SU-DHL-6 (cell line): Measurements from ENCODE around the gene AK9.

Source experiments
- H2AFZ ChIP-seq: fragments of 200-600 bp; sonication (generic); 2 replicates; pipeline ENCODE4 v1.6.1; 2014; ENCODE audit warnings: low read depth, mild to moderate bottlenecking, moderate library complexity, mixed read lengths, antibody characterized with exemption, low read length; ENCODE audit not compliant: severe bottlenecking
- H3F3A ChIP-seq: fragments of 200-600 bp; shearing (Covaris generic); 2 replicates; pipeline ENCODE4 v1.6.0; 2016; ENCODE audit warnings: antibody characterized with exemption, mild to moderate bottlenecking; ENCODE audit not compliant: insufficient read depth
- H3K27ac ChIP-seq: fragments of 200-600 bp; sonication (generic); 2 replicates; pipeline ENCODE4 v1.5.1; 2016; ENCODE audit warnings: low read depth, mild to moderate bottlenecking, low read length, moderate library complexity, mixed read lengths
- H3K27me3 ChIP-seq: fragments of 200-600 bp; sonication (generic), shearing (Covaris generic); 2 replicates; pipeline ENCODE4 v1.6.0; 2014; ENCODE audit warnings: mild to moderate bottlenecking, low read length
- H3K36me3 ChIP-seq: fragments of 200-600 bp; sonication (generic); 2 replicates; pipeline ENCODE4 v1.6.1; 2014; ENCODE audit warnings: mild to moderate bottlenecking, low read length, mixed read lengths
- H3K4me2 ChIP-seq: fragments of 300-600, 200-600 bp; shearing (Covaris generic), sonication (generic); 2 replicates; pipeline ENCODE4 v1.6.0; 2014; ENCODE audit warnings: low read length, low read depth, mild to moderate bottlenecking; ENCODE audit not compliant: poor library complexity, severe bottlenecking
- H3K4me3 ChIP-seq: fragments of 200-600 bp; sonication (generic); 2 replicates; pipeline ENCODE4 v1.5.1; 2014; ENCODE audit warnings: antibody characterized with exemption, low read length, mild to moderate bottlenecking, mixed read lengths; ENCODE audit not compliant: insufficient read depth, poor library complexity, severe bottlenecking
- H3K79me2 ChIP-seq: fragments of 200-600 bp; sonication (generic); 2 replicates; pipeline ENCODE4 v1.6.1; 2014; ENCODE audit warnings: mild to moderate bottlenecking, low read length, moderate library complexity; ENCODE audit not compliant: insufficient read depth
- H3K9ac ChIP-seq: fragments of 200-600 bp; sonication (generic); 2 replicates; pipeline ENCODE4 v1.7.0; 2014; ENCODE audit warnings: mild to moderate bottlenecking, low read length
- H3K9me2 ChIP-seq: fragments of 200-600 bp; sonication (generic); replicated peaks from 2 replicates; pipeline ENCODE4 v1.6.1; 2014; ENCODE audit warnings: low read length; ENCODE audit not compliant: insufficient read depth
- H3K9me3 ChIP-seq: fragments of 200-600 bp; sonication (generic); 2 replicates; pipeline ENCODE4 v1.6.1; 2014; ENCODE audit warnings: low read length, mixed read lengths; ENCODE audit not compliant: insufficient read depth
- H4K20me1 ChIP-seq: fragments of 200-600 bp; sonication (generic); 2 replicates; pipeline ENCODE4 v1.6.1; 2014; ENCODE audit warnings: low read depth, mild to moderate bottlenecking, antibody characterized with exemption, low read length, moderate library complexity, mixed read lengths
- CTCF ChIP-seq: fragments of 200-600 bp; sonication (generic); IDR thresholded peaks from one replicate; pipeline ENCODE4 v1.5.1; 2017; ENCODE audit warnings: antibody characterized with exemption, mild to moderate bottlenecking, low read length, moderate library complexity; ENCODE audit not compliant: insufficient read depth, poor library complexity, severe bottlenecking
- EZH2phosphoT487 ChIP-seq: fragments of 200-600 bp; sonication (generic), shearing (Covaris generic); conservative IDR thresholded peaks from 2 replicates; pipeline ENCODE4 v1.6.1; 2018; ENCODE audit warnings: mild to moderate bottlenecking, antibody characterized with exemption, low read length, moderate library complexity, mixed read lengths

The AK9 gene

DNA sequence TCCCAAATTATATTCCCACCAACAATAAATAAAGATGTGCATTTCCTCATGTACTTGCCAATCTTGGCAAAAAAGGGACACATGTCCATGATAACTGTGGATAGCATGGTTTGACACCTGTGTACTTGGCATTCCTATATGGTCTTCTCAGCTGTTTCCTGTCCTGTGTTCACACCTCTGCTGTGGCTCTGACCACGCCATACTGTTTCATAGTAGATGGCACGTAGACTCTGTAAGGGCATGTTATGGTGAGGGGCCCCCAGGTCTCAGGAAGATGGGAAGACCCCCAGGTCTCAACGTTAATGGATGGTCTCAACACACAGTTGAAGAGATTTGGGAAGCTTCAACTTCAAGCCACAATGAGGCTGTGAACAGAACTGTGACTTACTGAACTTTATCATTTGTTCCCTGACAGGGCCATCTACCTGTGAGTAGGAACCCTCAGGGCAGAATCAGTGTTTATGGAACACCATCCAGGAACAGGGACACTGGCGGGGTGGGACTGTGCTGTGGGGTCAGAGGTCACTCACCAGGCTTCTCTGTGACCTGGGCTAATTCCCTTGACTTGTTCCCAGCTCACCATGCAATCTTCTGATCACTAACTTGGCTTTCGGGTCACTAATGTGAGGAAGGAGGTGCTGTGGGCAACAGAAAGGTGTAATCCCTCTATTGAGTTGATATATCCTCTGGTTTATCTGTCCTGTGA is 219.7 kb downstream of the AK9 start:
- Histone ChIP-seq H2AFZ (no peak overlapping the region), H3K79me2 (peaks cover 12% of the 10 kb centered on the region), H3K27ac (no peak overlapping the region), H3K9me3 (no peaks in the 10 kb centered on the region), H3K4me2 (no peak overlapping the region), H3K36me3 (peaks cover 30% of the 10 kb centered on the region), H3K27me3 (no peaks in the 10 kb centered on the region), H3K9me2 (no peaks in the 10 kb centered on the region), H3K9ac (no peak overlapping the region), H3F3A (no peaks in the 10 kb centered on the region), H4K20me1 (no peaks in the 10 kb centered on the region), H3K4me3 (no peak overlapping the region)
- TF ChIP-seq CTCF: no peak
- no peak for TF ChIP-seq EZH2phosphoT487

DNA sequence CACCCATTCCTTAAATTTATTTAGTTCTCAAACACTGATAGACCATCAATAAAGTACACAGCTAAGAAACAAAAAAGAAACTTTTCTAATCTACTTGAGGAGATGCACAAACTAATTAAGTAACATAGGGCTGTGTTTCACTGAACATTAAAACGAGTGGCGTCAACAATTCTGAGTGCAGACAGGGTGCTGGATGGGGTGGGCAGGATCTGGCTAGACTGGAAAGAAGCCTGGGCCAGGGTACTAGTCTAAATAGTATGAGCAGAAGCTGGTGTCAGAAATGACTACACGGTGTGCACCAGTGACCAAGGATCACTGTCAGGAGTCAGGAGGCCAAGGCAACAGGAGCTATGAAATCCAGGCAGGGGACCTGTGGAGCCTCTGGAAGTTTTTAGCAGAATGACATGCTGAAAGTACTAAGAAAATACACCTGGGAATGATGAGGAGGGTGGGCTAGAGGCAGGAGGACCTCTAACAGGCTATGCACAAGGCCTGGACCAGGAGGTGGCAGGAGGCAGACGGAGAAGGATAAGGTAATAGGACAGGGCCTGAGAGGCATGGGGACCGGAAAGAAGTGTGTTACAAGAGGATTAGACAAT is 221.3 kb downstream of the AK9 start:
- H3K27me3 ChIP-seq: no peaks in the 10 kb centered on the region
- no peaks in the 10 kb centered on the region for H3K9me3 ChIP-seq
- no peaks in the 10 kb centered on the region for H3F3A ChIP-seq
- no peak overlapping the region for H3K9ac ChIP-seq
- H3K36me3 ChIP-seq: peaks cover 42% of the 10 kb centered on the region
- no peak overlapping the region for H3K4me3 ChIP-seq
- peaks cover 14% of the 10 kb centered on the region for H3K79me2 ChIP-seq
- no peak overlapping the region for H2AFZ ChIP-seq
- H3K27ac ChIP-seq: no peak overlapping the region
- TF ChIP-seq EZH2phosphoT487 (no peak), CTCF (no peak)
- H4K20me1 ChIP-seq: no peaks in the 10 kb centered on the region
- H3K9me2 ChIP-seq: no peaks in the 10 kb centered on the region
- no peak overlapping the region for H3K4me2 ChIP-seq

- Histone ChIP-seq H3K27me3 (no peaks in the 10 kb centered on the region), H2AFZ (no peak overlapping the region), H3K36me3 (peaks cover 48% of the 10 kb centered on the region), H3K4me3 (no peak overlapping the region), H3K9me3 (no peaks in the 10 kb centered on the region), H3K9me2 (no peaks in the 10 kb centered on the region), H3F3A (no peaks in the 10 kb centered on the region), H3K27ac (no peak overlapping the region), H3K79me2 (peaks cover 21% of the 10 kb centered on the region), H3K4me2 (no peak overlapping the region), H4K20me1 (no peaks in the 10 kb centered on the region), H3K9ac (no peak overlapping the region)
- TF ChIP-seq EZH2phosphoT487 (no peak), CTCF (no peak)
These were observed 223.3 kb downstream of the AK9 start for GRCh38 chr6:109467696-109468095.
